OCI-LY3 (cell line): ENCODE measurements around the gene LMX1B.

Experiments
- CTCF ChIP-seq: fragments of 200-600, 300-600 bp; sonication (generic); IDR thresholded peaks from 2 replicates; pipeline ENCODE4 v1.5.1; 2014; ENCODE audit warnings: antibody characterized with exemption, low read length, low read depth
- EZH2phosphoT487 ChIP-seq: fragments of 200-600 bp; shearing (Covaris generic); IDR thresholded peaks from 2 replicates; pipeline ENCODE4 v1.6.1; 2018; ENCODE audit warnings: antibody characterized with exemption, mixed run types, low read depth

- TF ChIP-seq CTCF, result no peak
- no peak for TF ChIP-seq EZH2phosphoT487
These were observed 110.5 kb downstream of the LMX1B start for GRCh38 chr9:126724226-126724625.
